Posterior vena cava (tissue), 2 donors: ENCODE results near the gene USP24. TPM values are rescaled to one million over a fixed set of nuclear protein-coding genes. Genes with fewer than 3 reads are reported as not detected.

ENCODE experiments used
- DNase-seq: peaks from one replicate; pipeline ENCODE4 v3.0.0-alpha.2; 2020; ENCODE audit warnings: low spot score
- intact Hi-C, 2 donors: fragments of 100-400 bp; cut with DNase I; formaldehyde crosslinking; loops; one replicate each; pipeline versions ENCODE4 v1.14.1 to v1.14.2; 2022 to 2023
- total RNA-seq, 2 donors: library from RNA; stranded (reverse); fragmentation: NEBNext Ultra II Directional; extraction: Animal tissue kit (Norgen Biotek cat#: 25700); gene quantifications; one replicate each; pipeline ENCODE4 v1.2.1, GENCODE V29; 2021
- donor health status: DM: yes; HTN: yes; CAD: no.
- donor health status: DM: yes; HTN: yes; CAD: no.

USP24 gene
- total RNA-seq, 2 donors from 2014 or later = 31.5 to 35.1 TPM

- intact Hi-C loops = no loop called here
- DNase-seq = peak; percentile 75
Measured at GRCh38 chr1:55064071-55064581, 151.0 kb downstream of the USP24 start.

GRCh38 chr1:55063577-55063942 is 151.6 kb downstream of the USP24 start:
- DNase-seq = no peak
- intact Hi-C loops = no loop called here

DNA sequence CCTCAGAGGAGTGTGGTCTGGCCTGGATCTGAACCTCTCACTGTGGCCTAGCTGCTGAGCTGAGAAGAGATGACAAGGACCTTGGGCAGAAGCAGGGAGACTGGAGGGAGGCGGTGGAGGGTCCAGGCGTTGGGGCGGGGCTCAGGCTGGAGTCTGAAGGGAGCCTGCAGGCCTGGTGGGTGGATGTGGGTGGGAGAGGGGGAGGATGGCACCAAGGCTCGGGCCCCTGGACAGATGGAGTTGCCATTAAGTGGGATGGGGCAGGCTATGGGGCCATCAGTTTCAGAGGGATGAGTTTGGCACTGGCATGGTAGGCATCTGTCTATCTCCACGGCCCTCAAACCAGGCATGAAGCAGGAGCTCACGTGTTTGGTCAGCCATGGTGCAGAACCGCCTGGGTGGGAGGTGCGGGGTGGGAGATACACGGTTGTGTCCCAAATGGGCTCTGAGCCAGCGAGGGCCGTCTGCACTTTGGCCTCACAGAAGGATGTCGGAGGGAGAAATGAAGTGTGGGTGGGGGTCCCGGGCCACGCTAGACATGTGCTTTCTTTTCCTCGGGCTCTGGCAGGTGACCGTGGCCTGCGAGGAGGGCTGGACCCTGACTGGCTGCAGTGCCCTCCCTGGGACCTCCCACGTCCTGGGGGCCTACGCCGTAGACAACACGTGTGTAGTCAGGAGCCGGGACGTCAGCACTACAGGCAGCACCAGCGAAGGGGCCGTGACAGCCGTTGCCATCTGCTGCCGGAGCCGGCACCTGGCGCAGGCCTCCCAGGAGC is 152.2 kb downstream of the USP24 start:
- DNase-seq = peak; percentile 83
- intact Hi-C loops = no loop called here

- intact Hi-C loops = no loop called here
- no peak for DNase-seq
Measured at GRCh38 chr1:55061706-55062321, 153.3 kb downstream of the USP24 start.

DNA sequence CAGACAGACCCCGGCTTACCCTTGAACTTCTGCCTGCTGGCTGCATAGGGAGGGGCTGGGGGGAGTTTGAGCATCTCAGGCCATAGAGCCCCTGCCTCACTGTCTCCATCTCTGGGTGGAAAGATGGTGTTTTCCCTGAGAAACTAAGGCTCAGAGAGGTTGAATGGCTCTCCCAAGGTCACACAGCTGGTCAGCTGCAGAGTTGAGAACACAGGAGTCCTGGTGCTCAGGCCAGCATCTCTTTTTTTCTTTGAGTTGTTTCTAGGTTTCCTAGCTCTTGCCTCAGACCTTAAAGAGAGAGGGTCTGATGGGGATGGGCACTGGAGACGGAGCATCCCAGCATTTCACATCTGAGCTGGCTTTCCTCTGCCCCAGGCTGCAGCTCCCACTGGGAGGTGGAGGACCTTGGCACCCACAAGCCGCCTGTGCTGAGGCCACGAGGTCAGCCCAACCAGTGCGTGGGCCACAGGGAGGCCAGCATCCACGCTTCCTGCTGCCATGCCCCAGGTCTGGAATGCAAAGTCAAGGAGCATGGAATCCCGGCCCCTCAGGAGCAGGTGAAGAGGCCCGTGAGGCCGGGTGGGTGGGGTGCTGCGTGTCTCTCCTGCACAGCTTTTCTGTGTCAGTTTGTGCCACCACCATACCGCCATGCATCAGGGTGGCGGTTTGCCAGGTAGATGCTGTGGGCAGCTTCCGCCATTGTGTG is 154.0 kb downstream of the USP24 start:
- intact Hi-C loops = no loop called here
- peak; percentile 77 for DNase-seq

GRCh38 chr1:55060133-55060999 is 154.8 kb downstream of the USP24 start:
- peak; percentile 67 for DNase-seq
- intact Hi-C loops = no loop called here

DNA sequence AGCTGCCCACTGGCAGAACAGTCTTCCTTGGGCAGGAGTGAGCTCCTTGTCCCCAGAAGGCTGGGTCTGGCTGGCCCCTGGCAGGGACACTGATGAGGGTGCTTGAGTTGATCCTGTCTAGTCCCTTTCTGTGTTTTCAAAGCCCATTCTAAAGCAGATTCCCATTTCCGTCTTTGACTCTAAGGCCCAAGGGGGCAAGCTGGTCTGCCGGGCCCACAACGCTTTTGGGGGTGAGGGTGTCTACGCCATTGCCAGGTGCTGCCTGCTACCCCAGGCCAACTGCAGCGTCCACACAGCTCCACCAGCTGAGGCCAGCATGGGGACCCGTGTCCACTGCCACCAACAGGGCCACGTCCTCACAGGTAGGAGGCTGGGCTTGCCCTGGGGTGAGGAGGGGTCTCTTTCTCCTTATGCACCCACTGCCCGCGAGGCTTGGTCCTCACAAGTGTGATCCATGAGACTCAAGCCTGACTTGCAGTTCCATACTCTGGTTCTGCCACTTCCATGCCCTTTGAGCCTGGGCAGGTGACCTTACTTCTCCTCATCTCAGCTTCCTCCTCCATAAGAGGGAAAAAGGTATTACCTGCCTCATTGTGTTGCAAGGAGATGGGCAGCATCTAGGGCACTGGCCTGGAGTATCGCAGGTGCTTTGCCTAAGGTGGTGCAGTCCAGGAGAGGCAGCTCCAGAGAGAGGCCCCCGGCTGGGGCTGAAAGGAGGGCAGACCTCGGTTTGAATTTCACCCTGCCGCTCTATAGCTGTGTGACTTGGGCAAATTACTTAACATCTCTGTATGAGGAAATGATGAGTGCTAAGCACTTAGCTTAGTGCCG is 155.6 kb downstream of the USP24 start:
- DNase-seq = peak; percentile 67

GRCh38 chr1:55057956-55058298 is 157.2 kb downstream of the USP24 start:
- intact Hi-C loops = no loop called here
- DNase-seq = peak; percentile 72

More for the DNA sequence above, 155.6 kb downstream of the USP24 start:
- intact Hi-C loops = no loop called here

DNA sequence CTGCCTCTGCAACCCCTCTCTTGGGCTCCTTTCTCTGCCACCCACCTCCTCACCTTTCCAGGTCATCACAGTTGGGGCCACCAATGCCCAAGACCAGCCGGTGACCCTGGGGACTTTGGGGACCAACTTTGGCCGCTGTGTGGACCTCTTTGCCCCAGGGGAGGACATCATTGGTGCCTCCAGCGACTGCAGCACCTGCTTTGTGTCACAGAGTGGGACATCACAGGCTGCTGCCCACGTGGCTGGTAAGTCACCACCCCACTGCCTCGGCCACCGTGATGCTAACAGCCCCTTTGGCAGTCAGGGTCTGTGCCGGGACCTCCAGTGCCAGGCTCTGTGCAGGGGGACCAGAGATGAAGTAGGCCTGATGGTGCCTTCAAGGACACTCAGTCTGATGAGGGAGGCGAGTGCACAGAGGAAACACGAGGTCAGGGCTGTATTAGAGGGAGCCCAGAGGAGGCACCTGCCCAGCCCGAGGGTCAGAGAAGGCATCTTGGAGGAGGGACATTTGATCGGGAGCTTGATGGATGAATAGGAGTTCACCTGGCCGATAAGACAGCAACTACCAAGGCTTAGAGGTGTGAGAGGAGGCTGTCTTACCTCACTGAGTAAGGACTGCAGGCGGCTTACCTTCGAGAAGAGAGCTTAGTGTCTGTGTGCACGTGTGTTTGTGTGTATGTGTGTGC is 157.8 kb downstream of the USP24 start:
- intact Hi-C loops = no loop called here
- peak; percentile 77 for DNase-seq

- intact Hi-C loops = no loop called here
- DNase-seq = peak; percentile 42
Measured at GRCh38 chr1:55056632-55056992, 158.6 kb downstream of the USP24 start.

DNA sequence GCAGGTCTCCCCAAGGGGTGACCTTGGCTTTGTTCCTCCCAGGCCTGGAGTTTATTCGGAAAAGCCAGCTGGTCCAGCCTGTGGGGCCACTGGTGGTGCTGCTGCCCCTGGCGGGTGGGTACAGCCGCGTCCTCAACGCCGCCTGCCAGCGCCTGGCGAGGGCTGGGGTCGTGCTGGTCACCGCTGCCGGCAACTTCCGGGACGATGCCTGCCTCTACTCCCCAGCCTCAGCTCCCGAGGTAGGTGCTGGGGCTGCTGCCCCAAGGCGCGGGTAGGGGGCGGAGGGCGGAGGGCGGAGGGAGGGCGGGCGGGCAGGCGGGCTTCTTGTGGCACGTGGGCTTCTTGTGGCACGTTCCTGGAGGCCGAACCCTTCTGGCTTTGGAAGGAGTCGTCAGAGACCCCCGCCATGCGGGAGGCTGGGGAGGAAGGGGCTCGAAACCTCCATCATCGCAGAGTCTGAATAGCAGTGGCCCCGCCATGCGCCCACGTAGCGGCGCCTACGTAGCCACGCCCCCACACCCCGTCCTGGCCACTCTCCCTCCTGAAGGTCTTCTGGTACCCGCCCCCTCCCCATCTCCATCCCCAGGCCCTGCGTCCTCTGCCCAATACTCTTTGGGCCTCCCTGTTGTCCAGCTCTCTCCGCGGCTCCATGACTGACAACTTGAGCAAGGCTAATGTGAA is 159.1 kb downstream of the USP24 start:
- intact Hi-C loops = no loop called here
- peak; percentile 72 for DNase-seq

DNA sequence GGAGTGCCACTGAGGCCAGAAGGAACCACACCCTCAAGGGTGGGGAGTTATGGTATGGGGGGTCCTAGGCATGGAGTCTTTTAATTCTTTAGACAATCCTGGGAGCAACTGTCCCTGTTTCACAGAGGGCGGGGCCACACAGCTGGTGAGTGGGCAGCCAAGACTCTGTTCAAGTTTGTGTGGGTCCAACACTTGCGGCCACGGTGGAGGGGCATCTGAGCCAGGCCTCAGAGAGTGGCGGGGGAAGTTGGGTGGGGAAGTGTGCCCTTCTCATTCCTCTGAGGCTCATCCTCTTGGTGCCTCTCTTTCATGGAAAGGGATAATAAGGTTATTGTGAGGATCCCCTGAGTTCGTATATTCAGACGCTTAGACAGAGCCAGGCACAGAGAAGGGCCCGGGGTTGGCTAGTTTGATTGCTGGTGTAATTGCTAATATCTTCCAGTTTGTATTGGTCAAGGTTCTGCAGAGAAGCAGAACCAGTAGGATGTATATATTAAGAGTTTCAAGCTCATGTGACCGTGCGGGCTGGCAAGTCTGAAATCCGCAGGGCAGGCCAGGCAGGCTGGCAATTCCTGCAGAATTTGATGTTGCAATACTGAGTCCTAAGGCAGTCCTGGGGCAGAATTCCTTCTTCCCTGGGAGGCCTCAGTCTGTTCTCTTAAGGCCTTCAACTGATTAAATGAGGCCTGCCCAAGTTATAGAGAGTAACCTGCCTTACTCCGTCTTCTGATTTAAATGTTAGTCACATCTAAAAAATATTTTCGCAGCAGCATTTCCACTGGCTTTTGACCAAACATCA is 159.9 kb downstream of the USP24 start:
- DNase-seq = no peak
- intact Hi-C loops = no loop called here

DNA sequence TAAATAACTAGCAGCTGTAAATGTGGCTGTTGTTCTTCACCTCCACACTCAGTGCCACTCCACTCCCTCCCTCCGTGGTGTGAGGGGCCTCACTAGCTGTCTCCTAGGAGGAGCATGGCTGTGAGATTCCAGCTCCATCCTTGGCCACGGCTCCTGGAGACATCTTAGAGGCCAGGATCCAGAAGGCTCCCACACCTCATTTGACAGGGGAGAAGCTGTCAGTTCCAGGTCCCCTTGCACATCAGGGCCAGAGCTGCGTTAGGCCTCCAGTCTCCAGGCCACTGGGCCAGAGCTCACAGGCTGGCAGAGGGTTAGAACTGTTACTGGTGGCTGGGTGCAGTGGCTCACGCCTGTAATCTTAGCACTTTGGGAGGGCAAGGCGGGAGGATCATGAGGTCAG is 160.8 kb downstream of the USP24 start:
- DNase-seq = peak; percentile 60
- intact Hi-C loops = no loop called here

GRCh38 chr1:55053265-55053954 is 161.8 kb downstream of the USP24 start:
- peak; percentile 81 for DNase-seq
- intact Hi-C loops = no loop called here

DNA sequence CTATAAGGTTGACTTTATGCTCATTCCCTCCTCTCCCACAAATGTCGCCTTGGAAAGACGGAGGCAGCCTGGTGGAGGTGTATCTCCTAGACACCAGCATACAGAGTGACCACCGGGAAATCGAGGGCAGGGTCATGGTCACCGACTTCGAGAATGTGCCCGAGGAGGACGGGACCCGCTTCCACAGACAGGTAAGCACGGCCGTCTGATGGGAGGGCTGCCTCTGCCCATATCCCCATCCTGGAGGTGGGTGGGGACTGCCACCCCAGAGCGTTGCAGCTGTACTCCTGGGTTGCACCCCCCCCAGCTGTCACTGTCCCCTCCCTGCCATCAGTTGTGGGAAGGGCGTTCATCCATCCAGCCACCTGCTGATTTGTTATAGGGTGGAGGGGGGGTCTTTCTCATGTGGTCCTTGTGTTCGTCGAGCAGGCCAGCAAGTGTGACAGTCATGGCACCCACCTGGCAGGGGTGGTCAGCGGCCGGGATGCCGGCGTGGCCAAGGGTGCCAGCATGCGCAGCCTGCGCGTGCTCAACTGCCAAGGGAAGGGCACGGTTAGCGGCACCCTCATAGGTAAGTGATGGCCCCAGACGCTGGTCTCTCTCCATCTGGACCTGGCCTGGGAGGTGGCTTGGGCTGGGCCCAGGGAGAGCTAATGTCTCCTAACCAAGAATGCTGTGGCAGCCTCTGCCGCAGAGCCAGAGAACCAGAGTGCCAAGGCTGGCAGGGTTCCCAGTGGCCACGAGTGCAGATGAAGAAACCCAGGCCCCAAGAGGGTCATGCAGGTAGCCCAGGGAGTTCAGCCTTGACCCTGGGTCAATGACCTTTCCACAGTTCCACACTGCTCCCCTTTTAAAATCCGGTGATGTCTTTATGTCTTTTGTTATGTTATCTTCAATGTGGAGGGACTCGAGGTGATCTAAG is 162.7 kb downstream of the USP24 start:
- peak; percentile 69 for DNase-seq
- intact Hi-C loops = no loop called here
